CD4-positive, alpha-beta T cell (primary cell): Measurements from ENCODE around the gene CFAP97D1. TPM values are rescaled to one million over a fixed set of nuclear protein-coding genes. Genes with fewer than 3 reads are reported as not detected.

ENCODE experiments used
- ATAC-seq: fragments of 200-7000 bp; cut with Tn5 transposase; one replicate; pipeline ENCODE4 v1.10.0; 2022; ENCODE audit warnings: mild to moderate bottlenecking; ENCODE audit not compliant: poor library complexity
- CTCF ChIA-PET: fragments of 350-600 bp; sonication (Branson Sonifier 250); formaldehyde crosslinking; loops from one replicate; lab custom pipeline; 2021; ENCODE audit warnings: antibody characterized with exemption, inconsistent platforms; lab: Charles Lee
- POLR2A ChIA-PET: fragments of 350-600 bp; sonication (Branson Sonifier 250); formaldehyde crosslinking; loops from one replicate; lab custom pipeline; 2021; ENCODE audit warnings: antibody characterized with exemption, inconsistent platforms; lab: Charles Lee
- DNase-seq, 14 experiments: peaks; one replicate each; pipeline ENCODE4 v3.0.0-alpha.2; 2013 to 2020; ENCODE audit warnings: mixed read lengths in 2 of 14
- H3K27ac ChIP-seq, 2 donors: one replicate each; pipeline versions ENCODE4 v1.5.1 to v1.7.0; 2013; ENCODE audit warnings: low read length in 2 of 2, low read depth in 1 of 2, mild to moderate bottlenecking in 1 of 2
- H3K27me3 ChIP-seq, 2 experiments: 1 replicate in 1 of 2; 2 replicates in 1 of 2; pipeline versions ENCODE4 v1.6.1 to v1.7.0; 2013; ENCODE audit warnings: low read length in 2 of 2, control low read depth in 1 of 2, mild to moderate bottlenecking in 1 of 2, moderate library complexity in 1 of 2; ENCODE audit not compliant: insufficient read depth in 2 of 2, control insufficient read depth in 1 of 2
- H3K36me3 ChIP-seq: one replicate; pipeline ENCODE4 v1.6.1; 2013; ENCODE audit warnings: low read length, control low read depth; ENCODE audit not compliant: insufficient read depth
- H3K4me1 ChIP-seq: one replicate; pipeline ENCODE4 v1.6.1; 2013; ENCODE audit warnings: low read length, control low read depth; ENCODE audit not compliant: insufficient read depth
- H3K4me3 ChIP-seq: one replicate; pipeline ENCODE4 v1.5.1; 2013; ENCODE audit warnings: mild to moderate bottlenecking, low read length, moderate library complexity
- H3K9me3 ChIP-seq, 2 experiments: 1 replicate in 1 of 2; 2 replicates in 1 of 2; pipeline versions ENCODE4 v1.6.1 to v1.7.0; 2013; ENCODE audit warnings: low read length in 2 of 2, mild to moderate bottlenecking in 2 of 2, control low read depth in 1 of 2, moderate library complexity in 1 of 2; ENCODE audit not compliant: control insufficient read depth in 1 of 2, insufficient read depth in 1 of 2
- H3K27ac Mint-ChIP-seq: one replicate; pipeline ENCODE4 v1.8.0; 2020; ENCODE audit warnings: mixed read lengths
- H3K27me3 Mint-ChIP-seq: one replicate; pipeline ENCODE4 v1.8.0; 2021; ENCODE audit warnings: mixed read lengths
- H3K36me3 Mint-ChIP-seq: one replicate; pipeline ENCODE4 v1.8.0; 2021; ENCODE audit warnings: low read depth, mixed read lengths
- H3K4me1 Mint-ChIP-seq: one replicate; pipeline ENCODE4 v1.8.0; 2021; ENCODE audit warnings: low read depth, mixed read lengths
- H3K4me3 Mint-ChIP-seq: one replicate; pipeline ENCODE4 v1.8.0; 2020; ENCODE audit warnings: mild to moderate bottlenecking, mixed read lengths
- H3K9me3 Mint-ChIP-seq: one replicate; pipeline ENCODE4 v1.8.0; 2020; ENCODE audit warnings: mixed read lengths
- CTCF ChIP-seq: fragments of 200-600 bp; IDR thresholded peaks from one replicate; pipeline ENCODE4 v1.8.0; 2022; ENCODE audit warnings: antibody characterized with exemption, mild to moderate bottlenecking
- intact Hi-C, 2 experiments: fragments of 100-400 bp; cut with DNase I in 1 of 2; cut with micrococcal nuclease in 1 of 2; formaldehyde crosslinking; loops; one replicate each; pipeline versions ENCODE4 v1.15.1 to v1.9.0; 2023 to 2025; cut with DNase I, micrococcal nuclease
- total RNA-seq, 174 experiments: library from RNA in 2 of 174; stranded (reverse) in 2 of 174; gene quantifications; one replicate each; pipeline ENCODE4 v1.2.3 and lab custom pipeline; 2021 to 2026

CFAP97D1 gene
- total RNA-seq, 2 experiments from 2014 or later: not detected

GRCh38 chr17:43782913-43783680 lies 2.9 kb downstream of the CFAP97D1 start:
- no peak overlapping the region for H3K4me3 Mint-ChIP-seq
- no peak for TF ChIP-seq CTCF
- ChIA-PET POLR2A (no interaction called here), CTCF (interaction anchor here (0.8 to 1.7 kb wide), 2 partner anchors 63 to 110 kb away, joined by 3 to 5 read pairs; no protein-coding TSS in a partner anchor)
- no peak for ATAC-seq
- no peak overlapping the region for H3K4me3 ChIP-seq
- H3K27me3 Mint-ChIP-seq: peaks cover 57% of the 10 kb centered on the region
- no peak for DNase-seq
- peaks cover 8 to 23% of the 10 kb centered on the region in 2 experiments for H3K27me3 ChIP-seq
- H3K4me1 ChIP-seq: peaks cover 12% of the 10 kb centered on the region
- no peaks in the 10 kb centered on the region for H3K36me3 ChIP-seq
- intact Hi-C loops: no loop called here
- H3K27ac Mint-ChIP-seq: no peak overlapping the region
- no peaks in the 10 kb centered on the region for H3K9me3 Mint-ChIP-seq
- no peaks in the 10 kb centered on the region for H3K36me3 Mint-ChIP-seq
- no peaks in the 10 kb centered on the region for H3K9me3 ChIP-seq
- H3K27ac ChIP-seq: no peak overlapping the region
- peaks cover 8% of the 10 kb centered on the region for H3K4me1 Mint-ChIP-seq

- intact Hi-C loops: no loop called here
- POLR2A ChIA-PET: no interaction called here
- peaks cover 8% of the 10 kb centered on the region for H3K4me1 ChIP-seq
- Mint-ChIP-seq H3K4me1 (peaks cover 8% of the 10 kb centered on the region), H3K27ac (no peak overlapping the region), H3K36me3 (no peaks in the 10 kb centered on the region), H3K27me3 (peaks cover 57% of the 10 kb centered on the region), H3K9me3 (no peaks in the 10 kb centered on the region), H3K4me3 (no peak overlapping the region)
- no peaks in the 10 kb centered on the region for H3K9me3 ChIP-seq
- no peaks in the 10 kb centered on the region for H3K36me3 ChIP-seq
- no peak for DNase-seq
- H3K27me3 ChIP-seq: peaks cover 10 to 23% of the 10 kb centered on the region in 2 experiments
- TF ChIP-seq CTCF: no peak
- no peak overlapping the region for H3K27ac ChIP-seq
- ATAC-seq: no peak
- H3K4me3 ChIP-seq: no peak overlapping the region
- CTCF ChIA-PET: no interaction called here
Measured at GRCh38 chr17:43784068-43784467, 3.8 kb downstream of the CFAP97D1 start.

GRCh38 chr17:43784628-43785101 lies 4.4 kb downstream of the CFAP97D1 start:
- CTCF ChIA-PET: no interaction called here
- no peak overlapping the region for H3K27ac Mint-ChIP-seq
- intact Hi-C loops: no loop called here

More at GRCh38 chr17:43784628-43785101, 4.4 kb downstream of the CFAP97D1 start:
- Mint-ChIP-seq H3K4me1 (peaks cover 2% of the 10 kb centered on the region), H3K36me3 (no peaks in the 10 kb centered on the region), H3K9me3 (no peaks in the 10 kb centered on the region), H3K27me3 (peaks cover 59% of the 10 kb centered on the region), H3K4me3 (no peak overlapping the region)
- POLR2A ChIA-PET: no interaction called here
- H3K27me3 ChIP-seq: peaks cover 10 to 23% of the 10 kb centered on the region in 2 experiments
- no peak overlapping the region for H3K4me3 ChIP-seq
- no peak overlapping the region for H3K27ac ChIP-seq
- no peak for DNase-seq
- ATAC-seq: no peak
- no peaks in the 10 kb centered on the region for H3K9me3 ChIP-seq
- H3K36me3 ChIP-seq: no peaks in the 10 kb centered on the region
- TF ChIP-seq CTCF: no peak
- H3K4me1 ChIP-seq: peaks cover 3% of the 10 kb centered on the region
